AG04449 (cell line): ENCODE results near the gene IKBIP.

Experiments
- CTCF ChIA-PET: fragments of 350-600 bp; formaldehyde crosslinking; extraction: SDS; loops from one replicate; lab custom pipeline; 2021; ENCODE audit warnings: antibody characterized with exemption; lab: Yijun Ruan, JAX
- POLR2A ChIA-PET: fragments of 400-600, 350-600 bp; formaldehyde crosslinking; extraction: SDS; loops from one replicate; lab custom pipeline; 2020; ENCODE audit warnings: antibody characterized with exemption, inconsistent platforms; lab: Yijun Ruan, JAX
- DNase-seq: peaks from one replicate; pipeline ENCODE4 v3.0.0-alpha.2; 2010; ENCODE audit warnings: low read depth, low spot score
- H3K4me3 ChIP-seq: 2 replicates; pipeline ENCODE4 v1.5.1; 2011; ENCODE audit warnings: low read depth, mild to moderate bottlenecking, control low read depth, low read length
- TF ChIP-seq, protein P1 (sequence below): IDR thresholded peaks from one replicate; pipeline ENCODE4 v1.5.1; 2011; ENCODE audit warnings: mild to moderate bottlenecking, moderate library complexity, low read length, control low read depth, inconsistent platforms; ENCODE audit not compliant: insufficient read depth; ENCODE audit errors: missing control alignments

IKBIP gene

GRCh38 chr12:98587084-98587483, 57.5 kb downstream of the IKBIP start:
- CTCF ChIA-PET, result interaction anchor here (6.2 kb wide), 1 partner anchor 21 kb away, joined by 37 read pairs; no protein-coding TSS in a partner anchor
- POLR2A ChIA-PET, result no interaction called here
- TF ChIP-seq, protein P1, sequence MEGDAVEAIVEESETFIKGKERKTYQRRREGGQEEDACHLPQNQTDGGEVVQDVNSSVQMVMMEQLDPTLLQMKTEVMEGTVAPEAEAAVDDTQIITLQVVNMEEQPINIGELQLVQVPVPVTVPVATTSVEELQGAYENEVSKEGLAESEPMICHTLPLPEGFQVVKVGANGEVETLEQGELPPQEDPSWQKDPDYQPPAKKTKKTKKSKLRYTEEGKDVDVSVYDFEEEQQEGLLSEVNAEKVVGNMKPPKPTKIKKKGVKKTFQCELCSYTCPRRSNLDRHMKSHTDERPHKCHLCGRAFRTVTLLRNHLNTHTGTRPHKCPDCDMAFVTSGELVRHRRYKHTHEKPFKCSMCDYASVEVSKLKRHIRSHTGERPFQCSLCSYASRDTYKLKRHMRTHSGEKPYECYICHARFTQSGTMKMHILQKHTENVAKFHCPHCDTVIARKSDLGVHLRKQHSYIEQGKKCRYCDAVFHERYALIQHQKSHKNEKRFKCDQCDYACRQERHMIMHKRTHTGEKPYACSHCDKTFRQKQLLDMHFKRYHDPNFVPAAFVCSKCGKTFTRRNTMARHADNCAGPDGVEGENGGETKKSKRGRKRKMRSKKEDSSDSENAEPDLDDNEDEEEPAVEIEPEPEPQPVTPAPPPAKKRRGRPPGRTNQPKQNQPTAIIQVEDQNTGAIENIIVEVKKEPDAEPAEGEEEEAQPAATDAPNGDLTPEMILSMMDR, result no peak
- H3K4me3 ChIP-seq, result no peak overlapping the region
- DNase-seq, result no peak

DNA sequence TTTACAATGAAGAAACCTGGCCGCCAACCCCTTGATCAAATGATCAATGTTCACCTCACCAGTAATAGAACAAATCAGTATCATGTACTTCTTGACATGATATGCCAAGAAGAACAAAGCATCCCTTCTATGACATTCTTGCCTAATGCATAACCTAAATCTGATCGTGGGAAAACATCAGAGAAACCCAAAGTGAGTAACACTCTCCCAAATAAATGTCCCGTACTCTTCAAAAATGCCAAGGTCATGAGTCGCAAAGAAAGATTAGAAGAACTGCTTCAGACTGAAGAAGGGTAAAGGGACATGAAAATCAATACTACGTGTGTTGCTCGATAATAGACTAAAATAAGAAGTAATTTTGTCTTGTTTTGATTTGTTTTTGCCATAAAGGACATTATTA, 62.5 kb downstream of the IKBIP start:
- DNase-seq, result no peak
- TF ChIP-seq, protein P1, result no peak
- ChIA-PET CTCF (interaction anchor here (1.0 to 2.7 kb wide), 4 partner anchors 10 to 72 kb away, joined by 3 to 11 read pairs (median 4); no protein-coding TSS in a partner anchor), POLR2A (interaction anchor here (1.1 kb wide), 1 partner anchor 11 kb away, joined by 3 read pairs; no protein-coding TSS in a partner anchor)
- no peak overlapping the region for H3K4me3 ChIP-seq

- CTCF ChIA-PET, result interaction anchor here (0.9 to 3.8 kb wide), 4 partner anchors 9 to 48 kb away, joined by 3 to 31 read pairs (median 4); no protein-coding TSS in a partner anchor
- no peak for DNase-seq
Measured at GRCh38 chr12:98581101-98581500, 63.5 kb downstream of the IKBIP start.

GRCh38 chr12:98580695-98581094, 63.9 kb downstream of the IKBIP start:
- no peak for DNase-seq
- CTCF ChIA-PET, result interaction anchor here (1.5 to 3.8 kb wide), 3 partner anchors 9 to 14 kb away, joined by 3 to 31 read pairs (median 6); no protein-coding TSS in a partner anchor
- TF ChIP-seq, protein P1, result no peak
- POLR2A ChIA-PET, result interaction anchor here (1.1 kb wide), 1 partner anchor 12 kb away, joined by 3 read pairs; no protein-coding TSS in a partner anchor
- H3K4me3 ChIP-seq, result no peak overlapping the region

More at GRCh38 chr12:98581101-98581500, 63.5 kb downstream of the IKBIP start:
- TF ChIP-seq, protein P1, result no peak
- no peak overlapping the region for H3K4me3 ChIP-seq
- POLR2A ChIA-PET, result interaction anchor here (1.1 kb wide), 1 partner anchor 12 kb away, joined by 3 read pairs; no protein-coding TSS in a partner anchor

- POLR2A ChIA-PET, result no interaction called here
- CTCF ChIA-PET, result interaction anchor here (1.5 to 3.8 kb wide), 2 partner anchors 11 to 13 kb away, joined by 8 to 31 read pairs; no protein-coding TSS in a partner anchor
Measured at GRCh38 chr12:98579835-98580234, 64.8 kb downstream of the IKBIP start.

DNA sequence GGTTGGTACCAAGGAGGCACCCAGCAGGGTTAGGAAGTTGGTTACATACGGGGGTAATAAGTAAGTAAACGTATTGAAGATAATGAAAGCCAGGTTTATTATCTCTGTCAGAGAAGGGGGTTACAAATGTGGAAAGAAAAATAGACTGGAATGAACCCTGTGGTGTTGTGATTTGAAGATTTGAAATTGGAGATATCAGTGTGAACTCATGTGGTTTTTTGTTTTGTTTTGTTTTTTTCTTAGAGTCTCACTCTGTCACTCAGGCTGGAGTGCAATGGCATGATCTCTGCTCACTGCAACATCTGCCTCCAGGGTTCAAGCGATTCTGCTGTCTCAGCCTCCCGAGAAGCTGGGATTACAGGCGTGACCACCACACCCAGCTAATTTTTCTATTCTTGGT, 65.2 kb downstream of the IKBIP start:
- TF ChIP-seq, protein P1, result no peak
- no peak overlapping the region for H3K4me3 ChIP-seq
- DNase-seq, result no peak
- ChIA-PET CTCF (interaction anchor here (1.5 to 3.8 kb wide), 3 partner anchors 10 to 88 kb away, joined by 3 to 31 read pairs (median 8); no protein-coding TSS in a partner anchor), POLR2A (no interaction called here)

More at GRCh38 chr12:98579835-98580234, 64.8 kb downstream of the IKBIP start:
- H3K4me3 ChIP-seq, result no peak overlapping the region
- DNase-seq, result no peak
- TF ChIP-seq, protein P1, result no peak
